Measurements from ENCODE around the gene FAM236D.
"Not testable (repeated sequence)": the region's sequence is repeated elsewhere in the genome, so short reads cannot be mapped to it uniquely, and the experiment has no call there.

FAM236D gene

DNA sequence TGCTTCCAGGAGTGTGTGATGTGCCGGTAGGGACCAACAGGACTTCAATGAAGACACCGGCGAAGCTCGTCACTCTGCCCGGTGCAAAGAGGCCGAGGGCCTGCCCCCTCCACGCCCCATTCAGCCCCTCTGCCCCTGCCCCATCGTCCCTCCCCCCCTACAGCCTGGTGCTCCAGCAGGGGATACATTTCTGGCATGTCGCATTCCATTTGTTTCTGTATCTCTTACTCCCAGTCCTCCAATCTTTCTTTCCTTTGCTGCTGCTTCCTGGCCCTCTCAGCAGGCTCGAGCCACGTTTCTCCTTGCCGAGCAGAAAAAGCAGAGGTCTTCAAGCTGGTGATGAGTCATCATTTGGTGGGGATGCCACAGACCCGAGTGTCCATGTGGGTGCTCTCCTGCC, at the start of gene FAM236D:
FAM236D (minus strand) TSS at position 101 of the 400 bp plus-strand sequence; CDS start at position 1, 100 bp downstream.
- not testable (repeated sequence) for H3K27me3 ChIP-seq (ENCODE audit: control insufficient read depth, insufficient read depth, low read length); H3K4me1 ChIP-seq (ENCODE audit: control insufficient read depth, insufficient read depth, low read length); H3K27ac ChIP-seq (ENCODE audit: low read depth, low read length); H3K36me3 ChIP-seq (ENCODE audit: control insufficient read depth, insufficient read depth, low read length); H3K9me3 ChIP-seq (ENCODE audit: control insufficient read depth, insufficient read depth, low read depth, low read length); H3K4me3 ChIP-seq (ENCODE audit: low read depth, low read length); H3K9ac ChIP-seq (ENCODE audit: low read length)

DNA sequence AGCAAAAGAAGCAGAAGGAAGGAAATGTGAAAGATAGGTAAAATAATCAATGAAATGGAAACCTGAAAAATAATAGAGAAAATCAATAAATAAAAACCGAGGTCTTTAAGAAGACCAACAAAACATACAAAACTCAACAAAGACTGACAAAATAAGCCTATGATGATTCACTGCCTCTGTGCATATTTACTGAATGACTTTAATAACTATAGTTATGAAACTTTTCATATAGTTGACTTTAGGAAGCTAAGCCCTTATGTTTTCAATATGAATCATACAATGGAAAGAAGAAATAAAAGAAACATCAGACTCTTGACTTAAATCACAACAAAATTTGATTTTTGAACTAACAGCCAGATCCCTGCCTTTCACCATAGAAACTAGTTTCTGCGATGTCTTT, 29.5 kb upstream of the FAM236D start:
- H3K27ac ChIP-seq (ENCODE audit: low read depth, low read length); H3K9ac ChIP-seq (ENCODE audit: low read length); H3K36me3 ChIP-seq (ENCODE audit: control insufficient read depth, insufficient read depth, low read length); H3K9me3 ChIP-seq (ENCODE audit: control insufficient read depth, insufficient read depth, low read depth, low read length); H3K4me3 ChIP-seq (ENCODE audit: low read depth, low read length); H3K27me3 ChIP-seq (ENCODE audit: control insufficient read depth, insufficient read depth, low read length); H3K4me1 ChIP-seq (ENCODE audit: control insufficient read depth, insufficient read depth, low read length): not testable (repeated sequence)

DNA sequence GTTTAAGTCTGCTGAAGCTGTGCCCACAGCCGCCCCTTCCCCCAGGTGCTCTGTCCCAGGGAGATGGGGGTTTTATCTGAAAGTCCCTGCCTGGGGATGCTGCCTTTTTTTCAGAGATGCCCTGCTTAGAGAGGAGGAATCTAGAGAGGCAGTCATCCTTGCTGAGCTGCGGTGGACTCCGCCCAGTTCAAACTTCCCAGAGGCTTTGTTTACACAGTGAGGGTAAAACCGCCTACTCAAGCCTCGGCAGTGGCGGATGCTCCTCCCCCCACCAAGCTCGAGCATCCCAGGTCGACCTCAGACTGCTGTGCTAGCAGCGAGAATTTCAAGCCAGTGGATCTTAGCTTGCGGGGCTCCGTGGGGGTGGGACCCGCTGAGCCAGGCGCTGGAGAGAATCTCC, 22.7 kb upstream of the FAM236D start:
- H3K4me3 ChIP-seq (ENCODE audit: low read depth, low read length); H3K4me1 ChIP-seq (ENCODE audit: control insufficient read depth, insufficient read depth, low read length); H3K9me3 ChIP-seq (ENCODE audit: control insufficient read depth, insufficient read depth, low read depth, low read length); H3K9ac ChIP-seq (ENCODE audit: low read length); H3K36me3 ChIP-seq (ENCODE audit: control insufficient read depth, insufficient read depth, low read length); H3K27ac ChIP-seq (ENCODE audit: low read depth, low read length); H3K27me3 ChIP-seq (ENCODE audit: control insufficient read depth, insufficient read depth, low read length): not testable (repeated sequence)

DNA sequence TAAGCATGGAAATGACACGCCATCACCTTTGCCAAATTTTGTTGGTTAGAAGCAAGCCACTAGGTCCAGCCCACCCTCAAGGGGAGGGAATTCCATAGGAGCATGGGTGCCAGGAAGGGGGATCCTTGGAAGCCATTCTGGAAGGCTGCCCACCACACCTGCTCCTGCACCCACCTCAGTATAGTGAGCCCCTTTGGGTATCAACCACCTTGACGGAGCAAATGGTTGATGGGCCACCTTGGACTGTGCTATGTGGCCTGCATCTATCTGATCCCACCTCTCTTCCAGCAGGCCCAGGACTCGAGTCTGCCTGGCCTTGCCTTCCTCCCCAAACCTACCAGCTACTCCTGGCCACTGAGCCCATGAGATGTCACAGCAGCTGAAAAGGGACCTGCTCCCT, 17.6 kb downstream of the FAM236D start:
- H3K9ac ChIP-seq (ENCODE audit: low read length); H3K4me3 ChIP-seq (ENCODE audit: low read depth, low read length); H3K27ac ChIP-seq (ENCODE audit: low read depth, low read length); H3K9me3 ChIP-seq (ENCODE audit: control insufficient read depth, insufficient read depth, low read depth, low read length); H3K4me1 ChIP-seq (ENCODE audit: control insufficient read depth, insufficient read depth, low read length); H3K27me3 ChIP-seq (ENCODE audit: control insufficient read depth, insufficient read depth, low read length); H3K36me3 ChIP-seq (ENCODE audit: control insufficient read depth, insufficient read depth, low read length): not testable (repeated sequence)

DNA sequence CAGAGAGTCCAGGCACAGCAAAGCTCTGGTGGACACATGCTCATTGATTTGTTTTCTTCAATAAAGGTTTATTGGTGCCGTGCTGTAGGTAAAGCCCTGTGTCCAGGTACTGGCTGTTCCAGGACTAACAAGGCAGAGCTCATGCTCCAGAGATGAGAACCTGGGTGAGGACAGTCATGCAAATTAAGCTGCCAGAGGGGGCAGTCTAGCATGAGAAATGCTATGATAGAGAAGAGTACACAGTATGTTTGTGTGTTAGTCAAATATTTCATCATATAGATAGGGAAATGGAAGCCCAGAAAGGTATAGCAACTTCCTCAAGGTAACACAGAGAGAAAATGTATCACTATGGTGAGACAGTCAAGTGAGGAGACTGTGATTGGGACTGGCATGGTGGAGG, 19.9 kb downstream of the FAM236D start:
- not testable (repeated sequence) for H3K4me3 ChIP-seq (ENCODE audit: low read depth, low read length); H3K9me3 ChIP-seq (ENCODE audit: control insufficient read depth, insufficient read depth, low read depth, low read length); H3K27me3 ChIP-seq (ENCODE audit: control insufficient read depth, insufficient read depth, low read length); H3K9ac ChIP-seq (ENCODE audit: low read length); H3K36me3 ChIP-seq (ENCODE audit: control insufficient read depth, insufficient read depth, low read length); H3K27ac ChIP-seq (ENCODE audit: low read depth, low read length); H3K4me1 ChIP-seq (ENCODE audit: control insufficient read depth, insufficient read depth, low read length)

DNA sequence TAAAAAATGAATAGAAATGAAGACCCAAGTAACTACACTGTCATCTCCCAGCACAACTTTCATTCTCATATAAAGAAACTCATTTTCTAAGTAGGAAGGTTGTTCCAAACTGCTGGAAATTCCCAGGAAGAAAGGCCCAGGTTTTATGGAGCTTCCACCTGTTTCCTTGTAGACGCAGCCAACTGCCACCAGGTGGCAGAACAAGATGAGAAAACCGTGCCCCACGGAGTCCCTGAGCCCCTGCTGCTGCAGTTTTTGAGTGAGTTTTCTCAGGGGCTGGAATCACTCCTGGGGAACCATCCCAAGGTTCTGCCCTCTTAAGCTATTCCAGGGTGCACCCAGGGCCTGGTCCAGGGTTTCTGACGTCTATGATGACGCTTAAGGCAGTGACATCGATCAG, 24.0 kb downstream of the FAM236D start:
- H3K27me3 ChIP-seq (ENCODE audit: control insufficient read depth, insufficient read depth, low read length); H3K9ac ChIP-seq (ENCODE audit: low read length); H3K4me3 ChIP-seq (ENCODE audit: low read depth, low read length); H3K27ac ChIP-seq (ENCODE audit: low read depth, low read length); H3K9me3 ChIP-seq (ENCODE audit: control insufficient read depth, insufficient read depth, low read depth, low read length); H3K4me1 ChIP-seq (ENCODE audit: control insufficient read depth, insufficient read depth, low read length); H3K36me3 ChIP-seq (ENCODE audit: control insufficient read depth, insufficient read depth, low read length): not testable (repeated sequence)

DNA sequence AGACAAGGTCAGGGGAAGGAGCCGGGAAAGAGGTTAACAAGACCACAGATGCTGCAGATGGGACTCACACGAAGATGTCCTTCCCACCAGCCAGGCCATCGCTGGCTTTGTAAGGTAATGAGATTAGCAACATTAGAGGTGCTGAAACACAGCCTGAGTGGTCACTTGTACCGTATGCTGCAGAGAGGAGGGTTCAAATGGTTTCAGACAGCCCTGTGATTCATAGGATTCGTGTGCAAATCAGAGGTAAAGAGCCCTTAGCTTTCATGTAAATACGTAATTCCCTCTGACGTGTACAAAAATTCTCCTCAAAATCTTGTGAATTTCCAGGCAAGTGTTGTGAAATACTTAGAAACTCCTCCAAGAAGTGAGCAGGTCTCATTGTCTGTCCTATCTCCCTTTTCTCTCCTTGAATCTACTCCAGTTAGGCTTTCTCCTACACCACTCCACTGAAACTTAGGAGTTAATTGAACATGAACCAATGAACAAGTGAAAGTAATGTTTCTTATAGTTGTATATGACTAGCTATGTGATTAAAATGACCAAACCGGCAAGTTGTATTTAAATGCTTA, 24.6 kb downstream of the FAM236D start:
- H3K4me3 ChIP-seq (ENCODE audit: low read depth, low read length); H3K27me3 ChIP-seq (ENCODE audit: control insufficient read depth, insufficient read depth, low read length); H3K36me3 ChIP-seq (ENCODE audit: control insufficient read depth, insufficient read depth, low read length); H3K9me3 ChIP-seq (ENCODE audit: control insufficient read depth, insufficient read depth, low read depth, low read length); H3K27ac ChIP-seq (ENCODE audit: low read depth, low read length); H3K9ac ChIP-seq (ENCODE audit: low read length); H3K4me1 ChIP-seq (ENCODE audit: control insufficient read depth, insufficient read depth, low read length): not testable (repeated sequence)

DNA sequence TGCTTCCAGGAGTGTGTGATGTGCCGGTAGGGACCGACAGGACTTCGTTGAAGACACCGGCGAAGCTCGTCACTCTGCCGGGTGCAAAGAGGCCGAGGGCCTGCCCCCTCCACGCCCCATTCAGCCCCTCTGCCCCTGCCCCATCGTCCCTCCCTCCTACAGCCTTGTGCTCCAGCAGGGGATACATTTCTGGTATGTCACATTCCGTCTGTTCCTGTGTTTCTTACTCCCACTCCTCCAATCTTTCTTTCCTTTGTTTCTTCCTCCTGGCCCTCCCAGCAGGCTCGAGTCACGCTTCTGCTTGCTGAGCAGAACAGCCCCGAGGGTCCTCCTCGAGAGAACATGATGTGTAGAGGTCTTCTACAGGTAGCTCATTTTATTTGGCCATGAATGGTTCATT, 25.4 kb downstream of the FAM236D start, which contains the start of gene FAM236B:
FAM236B (minus strand) TSS at position 101 of the 400 bp plus-strand sequence; CDS start at position 1, 100 bp downstream.
- H3K9ac ChIP-seq (ENCODE audit: low read length); H3K4me3 ChIP-seq (ENCODE audit: low read depth, low read length); H3K36me3 ChIP-seq (ENCODE audit: control insufficient read depth, insufficient read depth, low read length); H3K4me1 ChIP-seq (ENCODE audit: control insufficient read depth, insufficient read depth, low read length); H3K9me3 ChIP-seq (ENCODE audit: control insufficient read depth, insufficient read depth, low read depth, low read length); H3K27ac ChIP-seq (ENCODE audit: low read depth, low read length); H3K27me3 ChIP-seq (ENCODE audit: control insufficient read depth, insufficient read depth, low read length): not testable (repeated sequence)

DNA sequence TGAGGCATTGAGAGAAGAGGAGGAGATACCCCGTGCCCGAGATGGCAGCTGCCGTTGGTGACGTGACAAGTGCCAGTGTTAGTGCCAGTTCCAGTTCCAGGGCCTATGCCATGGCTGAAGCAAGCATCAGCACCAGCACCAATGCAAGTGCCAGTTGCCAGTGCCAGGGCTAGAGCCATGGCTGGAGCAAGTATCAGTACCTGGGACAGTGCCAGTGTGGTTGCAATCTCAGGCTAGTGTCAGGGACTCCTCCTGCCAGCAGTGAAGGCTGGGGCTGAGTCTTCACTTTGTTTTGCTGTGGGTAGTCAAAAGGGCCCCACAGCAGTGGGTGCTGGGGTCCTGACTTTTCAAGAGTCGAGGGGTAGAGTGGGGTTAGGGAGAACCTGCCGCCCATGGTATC, 29.9 kb downstream of the FAM236D start:
- not testable (repeated sequence) for H3K9ac ChIP-seq (ENCODE audit: low read length); H3K27ac ChIP-seq (ENCODE audit: low read depth, low read length); H3K27me3 ChIP-seq (ENCODE audit: control insufficient read depth, insufficient read depth, low read length); H3K4me3 ChIP-seq (ENCODE audit: low read depth, low read length); H3K9me3 ChIP-seq (ENCODE audit: control insufficient read depth, insufficient read depth, low read depth, low read length); H3K4me1 ChIP-seq (ENCODE audit: control insufficient read depth, insufficient read depth, low read length); H3K36me3 ChIP-seq (ENCODE audit: control insufficient read depth, insufficient read depth, low read length)

DNA sequence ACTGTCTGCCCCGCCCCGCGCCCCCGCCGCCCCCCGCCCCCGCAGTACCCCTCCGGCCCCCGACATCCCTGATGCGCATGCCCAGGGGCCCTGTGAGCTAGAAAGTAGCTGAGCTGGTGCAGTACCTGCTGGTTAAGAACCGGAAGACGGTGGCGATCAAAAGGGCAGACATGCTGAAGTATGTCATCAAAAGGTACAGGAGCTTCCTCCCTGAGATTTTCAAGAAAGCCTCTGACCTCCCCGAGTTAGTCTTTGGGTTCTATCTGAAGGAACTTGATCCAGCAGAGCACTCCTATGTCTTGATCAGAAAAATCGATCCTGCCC, 30.6 kb downstream of the FAM236D start:
- H3K27me3 ChIP-seq (ENCODE audit: control insufficient read depth, insufficient read depth, low read length); H3K36me3 ChIP-seq (ENCODE audit: control insufficient read depth, insufficient read depth, low read length); H3K4me3 ChIP-seq (ENCODE audit: low read depth, low read length); H3K9me3 ChIP-seq (ENCODE audit: control insufficient read depth, insufficient read depth, low read depth, low read length); H3K9ac ChIP-seq (ENCODE audit: low read length); H3K27ac ChIP-seq (ENCODE audit: low read depth, low read length); H3K4me1 ChIP-seq (ENCODE audit: control insufficient read depth, insufficient read depth, low read length): not testable (repeated sequence)

DNA sequence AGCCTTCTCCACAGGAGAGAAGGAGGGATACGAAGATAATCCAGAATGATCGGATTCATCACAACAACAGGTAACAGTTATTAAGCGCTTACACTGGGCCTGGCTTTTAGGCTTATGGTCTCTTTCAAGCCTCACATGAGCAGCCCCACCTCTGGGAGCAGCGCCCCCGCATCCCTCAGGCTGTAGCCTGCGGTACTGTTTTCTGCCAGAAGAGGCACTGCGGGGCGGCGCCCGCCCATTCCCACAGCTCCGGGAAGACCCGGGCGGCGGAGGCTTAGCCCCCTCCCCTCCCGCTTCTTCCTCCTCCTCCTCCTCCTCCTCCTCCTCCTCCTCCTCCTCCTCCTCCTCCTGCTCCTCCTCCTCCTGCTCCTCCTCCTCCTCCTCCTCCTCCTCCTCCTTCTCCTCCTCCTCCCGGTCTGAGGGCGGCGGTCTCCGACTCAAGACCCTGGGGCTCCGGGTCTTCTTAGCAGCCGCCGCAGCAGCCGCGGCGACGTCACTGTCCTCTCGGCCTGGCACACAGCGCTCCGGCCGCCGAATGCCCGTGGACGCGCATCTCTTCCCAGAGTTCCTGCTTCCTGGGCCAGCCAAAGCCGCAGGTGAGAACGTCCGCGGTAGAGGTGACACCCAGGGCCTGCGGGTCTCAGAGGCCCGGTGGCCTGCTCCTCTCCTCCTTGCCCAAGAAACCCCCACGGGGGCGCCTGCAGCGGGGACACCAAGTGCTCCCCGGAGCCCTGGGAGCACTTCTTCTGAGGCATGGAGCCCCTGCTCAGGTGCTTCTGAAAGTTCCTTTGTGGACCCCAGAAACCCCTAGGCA, 31.1 kb downstream of the FAM236D start, which contains the start of gene DMRTC1B:
DMRTC1B (plus strand) TSS at position 238 of the 814 bp plus-strand sequence. CDS start 68,246 bp downstream, outside the sequence.
- H3K9me3 ChIP-seq (ENCODE audit: control insufficient read depth, insufficient read depth, low read depth, low read length); H3K27me3 ChIP-seq (ENCODE audit: control insufficient read depth, insufficient read depth, low read length); H3K36me3 ChIP-seq (ENCODE audit: control insufficient read depth, insufficient read depth, low read length); H3K27ac ChIP-seq (ENCODE audit: low read depth, low read length); H3K4me1 ChIP-seq (ENCODE audit: control insufficient read depth, insufficient read depth, low read length); H3K4me3 ChIP-seq (ENCODE audit: low read depth, low read length); H3K9ac ChIP-seq (ENCODE audit: low read length): not testable (repeated sequence)

Measured in HUES6 (cell line).